Activated naive CD8-positive, alpha-beta T cell treated with anti-CD3 and anti-CD28 coated beads, Interleukin-2, amount 50 U/mL, for 24 hours (primary cell): Measurements from ENCODE around the gene PCGF3.
"Not testable (repeated sequence)": the region's sequence is repeated elsewhere in the genome, so short reads cannot be mapped to it uniquely, and the experiment has no call there.

Experiments used
- ATAC-seq: fragments of 150-1000 bp; cut with Tn5 transposase; one replicate; pipeline ENCODE4 v1.10.0; 2021
- DNase-seq: peaks from one replicate; pipeline ENCODE4 v3.0.0; 2021
- H3K27ac Mint-ChIP-seq: one replicate; pipeline ENCODE4 v1.8.0; 2021; ENCODE audit warnings: mild to moderate bottlenecking, mixed read lengths
- H3K27me3 Mint-ChIP-seq: one replicate; pipeline ENCODE4 v1.8.0; 2021; ENCODE audit warnings: mixed read lengths
- H3K36me3 Mint-ChIP-seq: one replicate; pipeline ENCODE4 v1.8.0; 2021; ENCODE audit warnings: low read depth, mixed read lengths
- H3K4me1 Mint-ChIP-seq: one replicate; pipeline ENCODE4 v1.8.0; 2021; ENCODE audit warnings: mixed read lengths
- H3K4me3 Mint-ChIP-seq: one replicate; pipeline ENCODE4 v1.8.0; 2021; ENCODE audit warnings: mild to moderate bottlenecking, moderate library complexity, mixed read lengths
- H3K9me3 Mint-ChIP-seq: one replicate; pipeline ENCODE4 v1.8.0; 2021; ENCODE audit warnings: mixed read lengths

PCGF3 gene

GRCh38 chr4:683982-684622, 21.5 kb upstream of the PCGF3 start:
- peaks cover 9% of the 10 kb centered on the region for H3K4me1 Mint-ChIP-seq
- no peaks in the 10 kb centered on the region for H3K9me3 Mint-ChIP-seq
- no peak overlapping the region for H3K4me3 Mint-ChIP-seq
- peak; percentile 5 for ATAC-seq
- no peaks in the 10 kb centered on the region for H3K36me3 Mint-ChIP-seq
- peaks cover 7% of the 10 kb centered on the region for H3K27me3 Mint-ChIP-seq
- H3K27ac Mint-ChIP-seq, result no peak overlapping the region
- DNase-seq, result peak; percentile 45

- Mint-ChIP-seq H3K9me3 (no peaks in the 10 kb centered on the region), H3K27ac (no peak overlapping the region), H3K4me3 (no peak overlapping the region), H3K4me1 (peaks cover 9% of the 10 kb centered on the region), H3K27me3 (peaks cover 7% of the 10 kb centered on the region), H3K36me3 (no peaks in the 10 kb centered on the region)
- ATAC-seq, result no peak
- DNase-seq, result no peak
These were observed 20.9 kb upstream of the PCGF3 start for GRCh38 chr4:684623-685327.

- Mint-ChIP-seq H3K36me3 (no peaks in the 10 kb centered on the region), H3K27me3 (peaks cover 7% of the 10 kb centered on the region), H3K4me3 (no peak overlapping the region), H3K4me1 (peaks cover 2% of the 10 kb centered on the region), H3K27ac (no peak overlapping the region), H3K9me3 (no peaks in the 10 kb centered on the region)
- ATAC-seq (no peak), DNase-seq (no peak)
These were observed 19.8 kb upstream of the PCGF3 start for GRCh38 chr4:685679-686412.

GRCh38 chr4:686413-687040, 19.1 kb upstream of the PCGF3 start:
- peaks cover 1% of the 10 kb centered on the region for H3K4me1 Mint-ChIP-seq

GRCh38 chr4:687048-687970, 18.3 kb upstream of the PCGF3 start:
- Mint-ChIP-seq H3K4me3 (no peak overlapping the region), H3K4me1 (no peaks in the 10 kb centered on the region), H3K36me3 (no peaks in the 10 kb centered on the region), H3K9me3 (no peaks in the 10 kb centered on the region), H3K27me3 (peaks cover 7% of the 10 kb centered on the region), H3K27ac (no peak overlapping the region)
- ATAC-seq (no peak), DNase-seq (no peak)

More at GRCh38 chr4:686413-687040, 19.1 kb upstream of the PCGF3 start:
- no peaks in the 10 kb centered on the region for H3K9me3 Mint-ChIP-seq
- H3K36me3 Mint-ChIP-seq, result no peaks in the 10 kb centered on the region
- no peak for DNase-seq
- no peak for ATAC-seq
- H3K4me3 Mint-ChIP-seq, result no peak overlapping the region
- no peak overlapping the region for H3K27ac Mint-ChIP-seq
- peaks cover 7% of the 10 kb centered on the region for H3K27me3 Mint-ChIP-seq

GRCh38 chr4:687971-688853, 17.4 kb upstream of the PCGF3 start:
- Mint-ChIP-seq H3K4me1 (no peaks in the 10 kb centered on the region), H3K9me3 (no peaks in the 10 kb centered on the region), H3K27me3 (peaks cover 7% of the 10 kb centered on the region), H3K4me3 (no peak overlapping the region), H3K36me3 (no peaks in the 10 kb centered on the region), H3K27ac (no peak overlapping the region)
- ATAC-seq (no peak), DNase-seq (no peak)

GRCh38 chr4:688854-689681, 16.6 kb upstream of the PCGF3 start, which contains the start of gene SLC49A3:
SLC49A3 (minus strand) TSS chr4:689151; CDS start chr4:689127, 24 bp downstream.
- no peak for ATAC-seq
- no peaks in the 10 kb centered on the region for H3K4me1 Mint-ChIP-seq
- H3K27me3 Mint-ChIP-seq, result peaks cover 7% of the 10 kb centered on the region
- no peak for DNase-seq
- H3K36me3 Mint-ChIP-seq, result no peaks in the 10 kb centered on the region
- H3K27ac Mint-ChIP-seq, result no peak within 1 kb of the TSS
- H3K4me3 Mint-ChIP-seq, result no peak within 1 kb of the TSS
- no peaks in the 10 kb centered on the region for H3K9me3 Mint-ChIP-seq

- H3K27ac Mint-ChIP-seq, result no peak overlapping the region
- H3K4me1 Mint-ChIP-seq, result no peaks in the 10 kb centered on the region
- H3K4me3 Mint-ChIP-seq, result no peak overlapping the region
These were observed 15.9 kb upstream of the PCGF3 start for GRCh38 chr4:689723-690122.

GRCh38 chr4:692771-693554, 12.7 kb upstream of the PCGF3 start:
- Mint-ChIP-seq H3K36me3 (no peaks in the 10 kb centered on the region), H3K4me1 (no peaks in the 10 kb centered on the region), H3K27me3 (peaks cover 3% of the 10 kb centered on the region), H3K4me3 (no peak overlapping the region), H3K9me3 (no peaks in the 10 kb centered on the region), H3K27ac (no peak overlapping the region)
- no peak for DNase-seq
- no peak for ATAC-seq

More at GRCh38 chr4:689723-690122, 15.9 kb upstream of the PCGF3 start:
- ATAC-seq (no peak), DNase-seq (no peak)
- H3K27me3 Mint-ChIP-seq, result peaks cover 7% of the 10 kb centered on the region
- H3K36me3 Mint-ChIP-seq, result no peaks in the 10 kb centered on the region
- no peaks in the 10 kb centered on the region for H3K9me3 Mint-ChIP-seq

GRCh38 chr4:694341-694940, 11.2 kb upstream of the PCGF3 start:
- not testable (repeated sequence) for DNase-seq, H3K27me3 Mint-ChIP-seq, H3K4me3 Mint-ChIP-seq, H3K4me1 Mint-ChIP-seq, ATAC-seq, H3K9me3 Mint-ChIP-seq, H3K27ac Mint-ChIP-seq, H3K36me3 Mint-ChIP-seq

- DNase-seq (no peak), ATAC-seq (no peak)
- Mint-ChIP-seq H3K9me3 (no peaks in the 10 kb centered on the region), H3K27ac (no peak overlapping the region), H3K36me3 (no peaks in the 10 kb centered on the region), H3K27me3 (peaks cover 2% of the 10 kb centered on the region), H3K4me1 (peaks cover 9% of the 10 kb centered on the region), H3K4me3 (no peak overlapping the region)
These were observed 5.6 kb upstream of the PCGF3 start for GRCh38 chr4:699816-700580.
